ENCODE measurements around the gene SFT2D1.

DNA sequence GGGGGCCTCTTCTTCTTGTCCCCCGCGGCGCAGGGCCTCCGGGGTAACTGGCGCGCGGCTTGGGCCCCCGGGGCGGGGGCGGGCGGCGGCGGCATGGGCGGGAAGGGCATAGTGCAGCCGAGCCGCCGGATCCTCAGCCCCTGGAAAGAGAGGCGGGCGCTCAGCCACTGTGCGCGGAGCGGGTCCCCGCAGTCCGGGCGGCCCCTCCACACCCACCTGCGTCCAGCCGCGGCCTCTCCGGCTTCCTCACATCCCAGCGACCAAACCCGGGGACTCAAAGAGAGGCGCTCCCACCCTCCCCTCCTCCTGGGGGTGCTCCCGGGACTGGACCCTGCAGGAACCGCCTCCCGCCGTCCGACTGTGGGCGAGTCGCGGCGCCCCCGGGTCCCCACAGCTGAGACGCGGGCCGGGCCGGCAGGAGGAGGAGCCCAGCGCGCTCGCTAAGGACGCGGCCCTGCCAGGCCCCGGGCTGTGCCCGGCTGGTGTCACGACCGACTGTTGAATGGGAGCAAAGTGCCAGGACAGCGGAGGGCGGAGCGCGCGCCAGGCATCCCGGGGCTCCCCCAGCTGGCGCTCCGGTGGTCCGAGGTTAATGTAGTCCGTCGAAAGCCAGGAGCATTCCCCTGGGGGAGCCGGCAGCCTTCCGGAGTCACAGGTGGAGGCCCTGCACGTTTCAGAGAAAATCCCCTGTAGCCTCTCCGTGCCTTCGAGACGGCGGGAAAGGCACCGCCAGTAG is 34.1 kb downstream of the SFT2D1 start, which contains the start of gene PRR18:
- TF ChIP-seq CTCF (IDR thresholded peaks at IDR 0.05) (no peak), POLR2A (IDR thresholded peaks at IDR 0.05) (no peak)

Measured in breast epithelium (tissue), 3 donors.